HCT116 (cell line): Measurements from ENCODE around the gene ACOT12. TPM values are rescaled to one million over a fixed set of nuclear protein-coding genes. Genes with fewer than 3 reads are reported as not detected.

ENCODE experiments used
- ATAC-seq: fragments of 200-7000 bp; cut with Tn5 transposase; 2 replicates; pipeline ENCODE4 v1.9.1; 2020; ENCODE audit warnings: mild to moderate bottlenecking, moderate library complexity
- BruUV-seq: library from RNA; stranded (reverse); fragments of 400-500 nt; replicated peaks from 2 replicates; lab custom pipeline; 2021; lab: Mats Ljungman, UMichigan
- CTCF ChIA-PET: fragments of 300-600 bp; sonication (Branson Sonifier 250); formaldehyde crosslinking; loops from one replicate; lab custom pipeline; 2021; ENCODE audit warnings: antibody characterized with exemption; lab: Charles Lee
- POLR2A ChIA-PET: fragments of 300-600, 350-600 bp; sonication (Branson Sonifier 250); formaldehyde crosslinking; loops from one replicate; lab custom pipeline; 2021; ENCODE audit warnings: antibody characterized with exemption; lab: Charles Lee
- RAD21 ChIA-PET, 2 experiments: fragments of 300-600 bp; sonication (Branson Sonifier 250); formaldehyde crosslinking; loops; one replicate each; lab custom pipeline; 2023; ENCODE audit warnings: low total read pairs in 2 of 2; ENCODE audit not compliant: uncharacterized antibody in 2 of 2, unreplicated experiment in 2 of 2, low non-redundant PET in 1 of 2; lab: Charles Lee
- DNase-seq: peaks from one replicate; pipeline ENCODE4 v3.0.0-alpha.2; 2010; ENCODE audit warnings: low read depth, low spot score
- H2AFZ ChIP-seq: fragments of 200-600 bp; shearing (Covaris generic), sonication (generic); 2 replicates; pipeline ENCODE4 v1.6.1; 2017; ENCODE audit warnings: low read depth, mixed run types, mixed read lengths, antibody characterized with exemption, low read length; ENCODE audit not compliant: poor library complexity, severe bottlenecking
- H3K27ac ChIP-seq: 2 replicates; pipeline ENCODE4 v1.5.1; 2012; ENCODE audit warnings: low read depth, low read length
- H3K27me3 ChIP-seq: fragments of 200-600 bp; sonication (generic); 2 replicates; pipeline ENCODE4 v1.6.1; 2016; ENCODE audit warnings: mixed run types, low read length, mixed read lengths; ENCODE audit not compliant: insufficient read depth
- H3K36me3 ChIP-seq, 2 experiments: fragments of 200-500 bp in 1 of 2; fragments of 200-600 bp in 1 of 2; sonication (Bioruptor generic) in 1 of 2; sonication (generic) in 1 of 2; 2 replicates each; pipeline versions ENCODE4 v1.5.1 to v1.6.1; 2014 to 2016; ENCODE audit warnings: low read length in 2 of 2, inconsistent platforms in 1 of 2, mixed read lengths in 1 of 2, mixed run types in 1 of 2; ENCODE audit not compliant: insufficient read depth in 2 of 2, control insufficient read depth in 1 of 2
- H3K4me1 ChIP-seq, 2 experiments: fragments of 200-600 bp in 1 of 2; sonication (generic) in 1 of 2; 2 replicates each; pipeline versions ENCODE4 v1.5.1 to v1.6.1; 2012 to 2017; ENCODE audit warnings: low read length in 2 of 2, inconsistent platforms in 1 of 2, mild to moderate bottlenecking in 1 of 2, mixed read lengths in 1 of 2, mixed run types in 1 of 2, moderate library complexity in 1 of 2; ENCODE audit not compliant: insufficient read depth in 2 of 2, control insufficient read depth in 1 of 2
- H3K4me2 ChIP-seq: fragments of 200-600 bp; sonication (generic); 2 replicates; pipeline ENCODE4 v1.6.1; 2017; ENCODE audit warnings: mixed run types, low read length, mixed read lengths
- H3K4me3 ChIP-seq, 2 experiments: fragments of 200-600 bp in 1 of 2; sonication (generic) in 1 of 2; replicated peaks in 1 of 2; 2 replicates each; pipeline ENCODE4 v1.5.1; 2011 to 2016; ENCODE audit warnings: low read length in 2 of 2, control low read depth in 1 of 2, low read depth in 1 of 2, mild to moderate bottlenecking in 1 of 2, mixed read lengths in 1 of 2, mixed run types in 1 of 2
- H3K79me2 ChIP-seq: fragments of 200-600 bp; sonication (generic); 2 replicates; pipeline ENCODE4 v1.6.1; 2017; ENCODE audit warnings: mild to moderate bottlenecking, mixed run types, low read length, moderate library complexity, mixed read lengths; ENCODE audit not compliant: insufficient read depth
- H3K9ac ChIP-seq: fragments of 200-600 bp; sonication (generic); 2 replicates; pipeline ENCODE4 v1.6.1; 2016; ENCODE audit warnings: low read length, mixed read lengths
- H3K9me2 ChIP-seq: fragments of 200-600 bp; sonication (generic), shearing (Covaris generic); 2 replicates; pipeline ENCODE4 v1.6.1; 2017; ENCODE audit warnings: mixed run types, mild to moderate bottlenecking, moderate library complexity; ENCODE audit not compliant: insufficient read depth
- H3K9me3 ChIP-seq, 2 experiments: fragments of 200-500 bp in 1 of 2; fragments of 200-600 bp in 1 of 2; sonication (Bioruptor generic) in 1 of 2; sonication (generic) in 1 of 2; 2 replicates each; pipeline ENCODE4 v1.6.1; 2014 to 2017; ENCODE audit warnings: low read length in 2 of 2, mixed read lengths in 2 of 2, inconsistent platforms in 1 of 2, low read depth in 1 of 2, mild to moderate bottlenecking in 1 of 2, mixed run types in 1 of 2, moderate library complexity in 1 of 2; ENCODE audit not compliant: control insufficient read depth in 1 of 2, insufficient read depth in 1 of 2
- H4K20me1 ChIP-seq: fragments of 200-600 bp; sonication (generic), shearing (Covaris generic); 2 replicates; pipeline ENCODE4 v1.6.1; 2017; ENCODE audit warnings: mixed run types, mild to moderate bottlenecking, moderate library complexity; ENCODE audit not compliant: insufficient read depth
- ATF3 ChIP-seq: IDR thresholded peaks from 2 replicates; pipeline ENCODE4 v1.6.1; 2012
- EZH2phosphoT487 ChIP-seq: fragments of 200-600 bp; IDR thresholded peaks from 2 replicates; pipeline ENCODE4 v1.6.1; 2018; ENCODE audit warnings: antibody characterized with exemption, borderline replicate concordance
- POLR2A ChIP-seq: IDR thresholded peaks from 2 replicates; pipeline ENCODE4 v1.7.0; 2011; ENCODE audit warnings: borderline replicate concordance; ENCODE audit not compliant: insufficient read depth, insufficient read length; ENCODE audit errors: extremely low read depth
- SIN3A ChIP-seq: IDR thresholded peaks from 2 replicates; pipeline ENCODE4 v1.6.1; 2012; ENCODE audit warnings: low read depth
- SP1 ChIP-seq: IDR thresholded peaks from 2 replicates; pipeline ENCODE4 v1.6.1; 2012; ENCODE audit warnings: low read depth
- TCF7L2 ChIP-seq: IDR thresholded peaks from 2 replicates; pipeline ENCODE4 v1.7.0; 2011; ENCODE audit warnings: borderline replicate concordance, inconsistent platforms; ENCODE audit not compliant: insufficient read depth, insufficient read length; ENCODE audit errors: extremely low read depth
- YY1 ChIP-seq: IDR thresholded peaks from 2 replicates; pipeline ENCODE4 v1.6.1; 2011; ENCODE audit warnings: low read length, low read depth, moderate library complexity, mild to moderate bottlenecking; ENCODE audit not compliant: insufficient replicate concordance; ENCODE audit errors: extremely low read depth
- ZBTB33 ChIP-seq: IDR thresholded peaks from 2 replicates; pipeline ENCODE4 v1.6.1; 2011; ENCODE audit warnings: mild to moderate bottlenecking, low read length, moderate library complexity; ENCODE audit not compliant: insufficient replicate concordance; ENCODE audit errors: extremely low read depth
- ZFX ChIP-seq: fragments of 450-650 bp; IDR thresholded peaks from 2 replicates; pipeline ENCODE4 v1.6.1; 2017
- intact Hi-C: fragments of 100-400 bp; cut with micrococcal nuclease; formaldehyde crosslinking; loops from 2 replicates; pipeline ENCODE4 v1.10.0; 2022
- total RNA-seq: library from RNA; stranded (reverse); gene quantifications from one replicate; pipeline ENCODE4 v1.2.1, GENCODE V29; 2021; ENCODE audit not compliant: unreplicated experiment

Gene ACOT12
- total RNA-seq, 1 experiment from 2014 or later = not detected

GRCh38 chr5:81428446-81428845, 34.5 kb upstream of the ACOT12 start (continued):
- no peak for TF ChIP-seq POLR2A
- TF ChIP-seq ZFX = no peak
- no peak for TF ChIP-seq SIN3A
- no peak for TF ChIP-seq ZBTB33
- no peak for TF ChIP-seq TCF7L2
- no peak for TF ChIP-seq SP1

GRCh38 chr5:81427566-81427965, 33.6 kb upstream of the ACOT12 start:
- Histone ChIP-seq H4K20me1 (no peaks in the 10 kb centered on the region), H3K36me3 (no peaks in the 10 kb centered on the region), H3K9me2 (no peaks in the 10 kb centered on the region), H3K27me3 (no peaks in the 10 kb centered on the region), H3K4me1 (no peaks in the 10 kb centered on the region), H3K79me2 (no peaks in the 10 kb centered on the region), H2AFZ (no peak overlapping the region), H3K27ac (no peak overlapping the region), H3K4me3 (no peak overlapping the region), H3K4me2 (no peak overlapping the region), H3K9me3 (no peaks in the 10 kb centered on the region), H3K9ac (no peak overlapping the region)
- DNase-seq (no peak), ATAC-seq (no peak)
- RAD21 ChIA-PET = no interaction called here
- POLR2A ChIA-PET = interaction anchor here (1.1 kb wide), 1 partner anchor 9 kb away, joined by 3 read pairs; no protein-coding TSS in a partner anchor
- intact Hi-C loops = loop anchor here (5.0 kb wide), 2 partner anchors 320 to 425 kb away; no protein-coding TSS in a partner anchor
- CTCF ChIA-PET = no interaction called here
- TF ChIP-seq ATF3 = no peak
- no peak for TF ChIP-seq YY1
- no peak for TF ChIP-seq SP1
- TF ChIP-seq EZH2phosphoT487 = no peak
- no TSS peak for BruUV-seq
